COLO829 (cell line): Measurements from ENCODE around the gene SLC17A3.

ENCODE experiments used
- DNase-seq: peaks from one replicate; pipeline ENCODE4 v3.0.0; 2012; ENCODE audit warnings: low spot score

SLC17A3 gene, protein sequence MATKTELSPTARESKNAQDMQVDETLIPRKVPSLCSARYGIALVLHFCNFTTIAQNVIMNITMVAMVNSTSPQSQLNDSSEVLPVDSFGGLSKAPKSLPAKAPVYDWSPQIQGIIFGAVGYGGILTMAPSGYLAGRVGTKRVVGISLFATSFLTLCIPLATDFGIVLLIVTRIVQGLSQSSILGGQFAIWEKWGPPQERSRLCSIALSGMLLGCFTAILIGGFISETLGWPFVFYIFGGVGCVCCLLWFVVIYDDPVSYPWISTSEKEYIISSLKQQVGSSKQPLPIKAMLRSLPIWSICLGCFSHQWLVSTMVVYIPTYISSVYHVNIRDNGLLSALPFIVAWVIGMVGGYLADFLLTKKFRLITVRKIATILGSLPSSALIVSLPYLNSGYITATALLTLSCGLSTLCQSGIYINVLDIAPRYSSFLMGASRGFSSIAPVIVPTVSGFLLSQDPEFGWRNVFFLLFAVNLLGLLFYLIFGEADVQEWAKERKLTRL

GRCh38 chr6:25874118-25874517, at the start of gene SLC17A3:
SLC17A3 (minus strand) TSS chr6:25874243; CDS start chr6:25868387, 5,856 bp downstream.
- DNase-seq, result no peak

- no peak for DNase-seq
Measured at GRCh38 chr6:25922301-25922700, 48.3 kb upstream of the SLC17A3 start.

DNA sequence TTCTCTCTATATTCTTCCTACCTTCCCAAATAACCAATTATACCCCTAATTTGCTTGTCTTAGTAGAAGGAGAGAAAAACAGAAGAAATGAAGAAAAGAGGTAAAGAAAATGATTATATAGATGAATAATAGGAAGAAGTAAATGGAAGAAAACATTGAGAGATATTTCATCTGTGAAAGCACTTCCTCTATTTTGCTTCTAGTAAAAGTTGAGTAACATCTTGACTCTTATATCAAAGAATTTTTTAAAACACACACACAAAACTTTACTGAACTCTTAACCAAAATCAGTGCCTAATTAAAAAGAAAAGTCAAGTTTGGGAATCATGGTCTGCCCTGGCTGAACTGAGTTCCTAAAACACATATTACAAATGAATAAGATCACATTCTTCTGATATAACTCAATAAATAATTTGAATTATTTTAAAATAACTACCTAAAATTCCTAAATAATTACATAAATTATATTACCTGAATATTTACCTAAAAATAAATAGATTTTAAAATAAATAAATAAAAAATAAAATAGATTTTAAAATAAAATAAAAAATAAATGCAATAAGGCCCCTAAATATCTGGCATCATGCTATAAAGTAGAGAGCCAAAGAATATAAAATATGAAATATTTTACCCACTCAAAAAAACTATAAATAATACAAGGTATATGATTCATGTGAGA, 47.6 kb upstream of the SLC17A3 start:
- no peak for DNase-seq

- DNase-seq, result no peak
Measured at GRCh38 chr6:25919657-25920056, 45.6 kb upstream of the SLC17A3 start.

DNA sequence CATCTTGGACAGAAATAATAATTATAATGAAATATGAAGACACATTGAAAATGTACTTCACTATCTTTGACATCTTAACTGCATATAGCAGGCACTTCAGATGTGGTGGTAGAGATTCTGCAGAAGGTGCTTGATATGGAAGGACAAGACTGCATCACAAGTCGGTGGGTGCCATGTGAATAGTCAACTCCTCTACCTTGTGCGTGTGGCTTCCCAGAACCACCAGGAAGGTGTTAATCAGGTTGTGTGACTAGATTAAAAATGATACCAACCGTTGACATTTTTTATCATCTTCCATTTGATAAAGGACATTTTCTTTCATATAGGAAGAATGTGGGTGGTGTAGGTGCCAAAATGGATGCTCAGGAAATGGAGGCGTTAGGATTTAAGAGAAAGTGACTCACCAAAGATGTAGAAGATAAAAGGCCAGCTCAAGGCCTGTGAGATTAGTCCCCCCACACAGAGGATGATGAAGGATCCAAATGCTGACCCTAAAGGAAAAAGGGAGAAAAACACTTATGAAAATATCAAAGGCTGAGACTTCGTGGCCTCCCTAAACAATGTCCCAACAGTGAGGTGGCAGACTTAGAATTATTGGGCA, 44.1 kb upstream of the SLC17A3 start:
- DNase-seq, result no peak

GRCh38 chr6:25916789-25917490, 42.9 kb upstream of the SLC17A3 start:
- DNase-seq, result no peak

DNA sequence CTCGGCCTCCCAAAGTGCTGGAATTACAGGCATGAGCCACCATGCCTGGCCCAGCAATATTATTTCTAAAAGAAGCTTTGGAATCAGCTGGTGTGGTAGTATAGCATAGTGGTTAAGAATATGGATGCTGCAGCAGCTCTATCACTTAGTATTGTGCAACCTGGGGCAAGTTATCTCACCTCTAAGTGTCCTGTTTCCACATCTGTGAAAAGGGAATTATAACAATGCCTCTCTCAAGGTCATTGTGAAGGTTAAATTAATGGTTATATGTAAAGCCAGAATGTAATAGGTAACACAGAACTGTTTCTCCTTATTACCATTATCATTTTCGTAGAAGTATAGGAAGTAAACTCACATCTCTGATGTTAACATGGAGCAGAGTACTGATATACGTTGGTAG, 42.3 kb upstream of the SLC17A3 start:
- no peak for DNase-seq

DNA sequence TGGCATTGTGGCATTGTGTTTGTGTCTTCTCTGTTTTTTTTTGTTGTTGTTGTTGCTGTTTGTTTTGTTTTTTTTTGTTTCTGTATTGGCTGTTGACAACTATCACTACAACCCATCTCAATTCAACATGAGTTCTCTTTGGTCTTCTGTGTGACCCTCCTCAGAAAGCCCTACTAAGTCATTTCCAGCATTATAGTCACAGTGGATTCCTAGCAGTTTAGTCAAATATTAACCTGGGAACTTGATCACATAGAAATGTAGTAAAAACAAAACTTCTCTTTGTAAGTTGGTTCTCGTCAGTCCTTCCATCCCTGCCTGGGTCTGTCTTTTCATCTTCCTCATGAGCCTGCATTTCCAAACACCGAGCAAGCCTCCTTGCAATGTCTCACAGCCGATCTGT, 39.7 kb upstream of the SLC17A3 start:
- no peak for DNase-seq

DNA sequence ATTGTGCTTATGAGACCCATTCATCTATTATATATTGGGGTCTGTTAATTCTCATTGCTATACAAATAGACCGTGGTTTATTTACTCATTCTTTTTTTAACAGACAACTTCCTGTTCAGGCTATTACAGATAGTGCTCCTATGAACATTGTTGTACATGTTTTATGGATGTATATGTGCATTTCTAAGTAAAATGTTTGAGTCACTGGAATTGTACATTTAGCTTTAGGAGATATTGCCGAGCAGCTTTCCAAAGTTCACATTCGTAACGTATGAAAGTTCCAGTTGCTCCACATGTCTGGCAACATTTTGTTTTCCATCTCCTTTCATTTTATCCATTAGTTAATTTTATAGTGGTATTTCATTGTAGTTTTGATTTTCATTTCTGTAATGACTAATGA, 37.3 kb upstream of the SLC17A3 start:
- no peak for DNase-seq

DNA sequence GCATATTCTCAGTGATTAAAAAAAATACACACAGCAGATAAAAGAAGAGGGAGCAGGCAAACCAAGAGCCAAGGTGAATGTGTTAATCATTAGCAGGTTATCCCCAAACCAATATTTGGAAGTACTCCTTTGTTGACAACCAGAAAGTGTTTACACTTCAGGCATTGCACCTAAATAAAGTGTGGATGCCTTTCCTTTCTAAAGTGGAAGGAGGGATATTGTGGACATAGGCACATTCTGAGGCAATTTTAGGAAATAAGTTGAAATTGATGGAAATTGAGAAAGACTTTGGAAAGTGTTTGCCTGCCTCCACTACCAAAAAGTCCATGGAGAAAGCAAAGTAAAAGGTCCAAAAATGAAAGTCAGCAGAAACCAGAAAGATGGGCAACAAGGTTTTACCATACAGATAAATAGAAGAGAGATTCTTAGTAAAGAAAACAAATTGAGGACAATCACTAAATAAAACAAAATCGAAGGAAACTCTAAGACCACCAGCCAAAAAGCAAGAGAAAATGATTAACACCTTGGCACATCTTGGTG, 33.5 kb upstream of the SLC17A3 start:
- no peak for DNase-seq

- no peak for DNase-seq
Measured at GRCh38 chr6:25903467-25904099, 29.5 kb upstream of the SLC17A3 start.

- DNase-seq, result no peak
Measured at GRCh38 chr6:25902071-25902470, 28.0 kb upstream of the SLC17A3 start.

DNA sequence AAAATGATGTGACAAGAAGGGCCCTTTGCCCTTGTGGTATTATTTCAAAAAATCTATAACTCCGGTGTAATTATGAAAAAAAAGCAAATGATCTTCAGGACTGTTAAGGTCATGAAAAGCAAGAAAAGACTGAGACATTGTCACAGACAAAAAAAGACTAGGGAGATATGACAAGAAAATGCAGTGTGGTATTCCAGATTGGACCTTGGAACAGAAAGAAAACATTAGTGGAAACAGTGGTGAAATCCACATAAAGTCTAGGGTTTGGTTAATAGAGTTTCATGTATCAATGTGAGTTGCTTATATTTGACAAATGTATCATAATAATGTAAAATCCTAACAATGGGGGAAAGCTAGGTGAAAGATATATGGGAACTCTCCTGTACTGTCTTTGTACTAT, 26.8 kb upstream of the SLC17A3 start:
- DNase-seq, result no peak

- DNase-seq, result no peak
Measured at GRCh38 chr6:25899580-25900408, 25.8 kb upstream of the SLC17A3 start.

GRCh38 chr6:25899123-25899522, 25.1 kb upstream of the SLC17A3 start:
- no peak for DNase-seq

GRCh38 chr6:25898289-25898977, 24.4 kb upstream of the SLC17A3 start:
- no peak for DNase-seq

- DNase-seq, result no peak
Measured at GRCh38 chr6:25896252-25896651, 22.2 kb upstream of the SLC17A3 start.

DNA sequence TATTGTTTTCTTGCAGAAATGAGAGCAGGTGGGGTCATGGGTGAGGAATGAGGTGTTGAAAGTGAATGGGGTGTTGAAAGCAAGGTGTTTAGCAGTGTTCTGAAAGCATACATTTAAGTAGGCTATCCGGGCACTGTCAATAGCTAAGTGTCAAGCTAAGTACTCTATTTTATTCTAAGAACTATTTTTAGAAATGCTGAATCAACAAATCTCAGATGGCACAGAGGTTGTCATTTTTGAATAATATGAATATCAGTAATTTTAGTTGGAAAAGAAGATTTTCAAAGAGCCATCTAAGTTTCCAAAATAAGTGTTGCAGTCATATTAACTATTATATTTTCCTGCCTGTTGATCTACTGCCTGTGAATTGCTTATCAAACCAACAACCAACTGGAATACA, 21.7 kb upstream of the SLC17A3 start:
- no peak for DNase-seq

GRCh38 chr6:25893778-25894177, 19.7 kb upstream of the SLC17A3 start:
- no peak for DNase-seq

DNA sequence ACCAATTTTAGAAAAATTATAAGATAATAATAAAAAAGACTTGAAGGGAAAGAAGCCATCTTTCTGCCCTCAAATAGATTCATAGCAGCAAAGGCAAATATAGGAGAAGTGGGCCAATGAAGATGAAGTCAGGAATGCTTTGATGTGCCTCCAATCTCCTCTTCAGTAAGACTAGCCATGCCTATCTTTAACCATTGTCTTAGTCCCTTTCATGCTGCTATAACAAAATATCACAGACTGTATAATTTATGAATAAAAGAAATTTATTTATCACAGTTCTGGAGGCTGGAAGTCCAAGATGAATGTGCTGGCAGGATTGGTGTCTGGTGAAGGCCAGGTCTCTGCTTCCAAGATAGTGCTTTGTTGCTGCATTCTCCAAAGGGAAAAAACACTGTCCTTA, 18.8 kb upstream of the SLC17A3 start:
- DNase-seq, result no peak
